GM21526 (cell line): ENCODE results near the gene KANSL1.
"Not testable (repeated sequence)": the region's sequence is repeated elsewhere in the genome, so short reads cannot be mapped to it uniquely, and the experiment has no call there.

Source experiments
- ATAC-seq: cut with Tn5 transposase; IDR thresholded peaks from one replicate; pipeline ENCODE4 v1.9.1; 2021; ENCODE audit warnings: moderate library complexity; ENCODE audit not compliant: unreplicated experiment, low FRiP score

KANSL1 gene

GRCh38 chr17:46007461-46007965 lies 185.7 kb downstream of the KANSL1 start:
- no peak for ATAC-seq

GRCh38 chr17:46006082-46006481 lies 187.1 kb downstream of the KANSL1 start:
- not testable (repeated sequence) for ATAC-seq

- ATAC-seq: no peak
These were observed 189.1 kb downstream of the KANSL1 start for GRCh38 chr17:46003907-46004748.

- ATAC-seq: no peak
These were observed 190.3 kb downstream of the KANSL1 start for GRCh38 chr17:46002973-46003316.

- no peak for ATAC-seq
These were observed 190.8 kb downstream of the KANSL1 start for GRCh38 chr17:46002311-46002972.

GRCh38 chr17:46001390-46002310 lies 191.6 kb downstream of the KANSL1 start:
- no peak for ATAC-seq

- ATAC-seq: no peak
These were observed 192.5 kb downstream of the KANSL1 start for GRCh38 chr17:46000757-46001156.

GRCh38 chr17:46000292-46000691 lies 192.9 kb downstream of the KANSL1 start:
- no peak for ATAC-seq

GRCh38 chr17:45999900-46000290 lies 193.3 kb downstream of the KANSL1 start:
- no peak for ATAC-seq

GRCh38 chr17:45998987-45999899 lies 194.0 kb downstream of the KANSL1 start, which contains the start of gene STH:
TSS of gene STH (plus strand) at chr17:45999250. CDS start at chr17:45999280, 30 bp downstream.
- no peak for ATAC-seq

GRCh38 chr17:45997624-45998023 lies 195.6 kb downstream of the KANSL1 start:
- ATAC-seq: no peak

- no peak for ATAC-seq
These were observed 196.1 kb downstream of the KANSL1 start for GRCh38 chr17:45997166-45997565.

GRCh38 chr17:45996282-45996937 lies 196.8 kb downstream of the KANSL1 start:
- ATAC-seq: no peak

- no peak for ATAC-seq
These were observed 197.5 kb downstream of the KANSL1 start for GRCh38 chr17:45995627-45996270.

- no peak for ATAC-seq
These were observed 198.2 kb downstream of the KANSL1 start for GRCh38 chr17:45994987-45995386.

GRCh38 chr17:45993962-45994627 lies 199.1 kb downstream of the KANSL1 start:
- no peak for ATAC-seq

GRCh38 chr17:45992904-45993303 lies 200.3 kb downstream of the KANSL1 start:
- no peak for ATAC-seq

GRCh38 chr17:45992175-45992574 lies 201.1 kb downstream of the KANSL1 start:
- no peak for ATAC-seq
